Left lung (tissue), 10 donors: Measurements from ENCODE around the gene TPCN2. TPM values are rescaled to one million over a fixed set of nuclear protein-coding genes. Genes with fewer than 3 reads are reported as not detected.

Experiments
- ATAC-seq: fragments of 200-7000 bp; cut with Tn5 transposase; one replicate; pipeline ENCODE4 v1.9.1; 2020; ENCODE audit warnings: moderate library complexity
- DNase-seq, 4 donors: peaks; one replicate each; pipeline ENCODE4 v3.0.0-alpha.2; 2013 to 2020
- H3K27ac ChIP-seq, 2 donors: fragments of 200-600 bp; sonication (generic) in 1 of 2; one replicate each; pipeline versions ENCODE4 v1.5.0 to v1.8.0; 2020 to 2021
- H3K27me3 ChIP-seq, 2 donors: fragments of 200-600 bp; sonication (generic) in 1 of 2; one replicate each; pipeline versions ENCODE4 v1.5.0 to v1.8.0; 2020 to 2021
- H3K36me3 ChIP-seq, 2 donors: fragments of 200-600 bp; sonication (generic) in 1 of 2; one replicate each; pipeline versions ENCODE4 v1.5.0 to v1.8.0; 2020 to 2021
- H3K4me1 ChIP-seq, 2 donors: fragments of 200-600 bp; one replicate each; pipeline ENCODE4 v1.8.0; 2021
- H3K4me3 ChIP-seq, 2 donors: fragments of 200-600 bp; sonication (generic) in 1 of 2; one replicate each; pipeline versions ENCODE4 v1.5.0 to v1.8.0; 2020 to 2021; ENCODE audit warnings: mild to moderate bottlenecking in 1 of 2
- H3K9me3 ChIP-seq, 2 donors: fragments of 200-600 bp; sonication (generic) in 1 of 2; one replicate each; pipeline versions ENCODE4 v1.5.0 to v1.8.0; 2020 to 2021
- intact Hi-C, 2 donors: fragments of 100-400 bp; cut with DNase I; formaldehyde crosslinking; loops; one replicate each; pipeline versions ENCODE4 v1.11.2 to v1.14.2; 2022
- polyA plus RNA-seq, 6 donors: library from polyadenylated mRNA; unstranded; fragments of 120-200 nt; gene quantifications; one replicate each; pipeline ENCODE4 v1.2.1, GENCODE V29; 2013; ENCODE audit not compliant: insufficient read length in 6 of 6
- total RNA-seq, 2 donors: library from RNA; stranded (reverse); fragmentation: NEBNext Ultra II Directional; extraction: Animal tissue kit (Norgen Biotek cat#: 25700); gene quantifications; one replicate each; pipeline ENCODE4 v1.2.1, GENCODE V29; 2021
- TF ChIP-seq, protein P1 (sequence below), 2 donors: fragments of 200-600 bp; sonication (generic) in 1 of 2; IDR thresholded peaks; one replicate each; pipeline versions ENCODE4 v1.5.0 to v1.8.0; 2021; ENCODE audit warnings: antibody characterized with exemption in 2 of 2
- donor health status: DM: no; HTN: yes; CAD: no.
- donor health status: DM: no; HTN: no; CAD: no.

The TPCN2 gene
- total and polyA plus RNA-seq, 8 donors = 12.1 to 22.0 (median 14.9) TPM

DNA sequence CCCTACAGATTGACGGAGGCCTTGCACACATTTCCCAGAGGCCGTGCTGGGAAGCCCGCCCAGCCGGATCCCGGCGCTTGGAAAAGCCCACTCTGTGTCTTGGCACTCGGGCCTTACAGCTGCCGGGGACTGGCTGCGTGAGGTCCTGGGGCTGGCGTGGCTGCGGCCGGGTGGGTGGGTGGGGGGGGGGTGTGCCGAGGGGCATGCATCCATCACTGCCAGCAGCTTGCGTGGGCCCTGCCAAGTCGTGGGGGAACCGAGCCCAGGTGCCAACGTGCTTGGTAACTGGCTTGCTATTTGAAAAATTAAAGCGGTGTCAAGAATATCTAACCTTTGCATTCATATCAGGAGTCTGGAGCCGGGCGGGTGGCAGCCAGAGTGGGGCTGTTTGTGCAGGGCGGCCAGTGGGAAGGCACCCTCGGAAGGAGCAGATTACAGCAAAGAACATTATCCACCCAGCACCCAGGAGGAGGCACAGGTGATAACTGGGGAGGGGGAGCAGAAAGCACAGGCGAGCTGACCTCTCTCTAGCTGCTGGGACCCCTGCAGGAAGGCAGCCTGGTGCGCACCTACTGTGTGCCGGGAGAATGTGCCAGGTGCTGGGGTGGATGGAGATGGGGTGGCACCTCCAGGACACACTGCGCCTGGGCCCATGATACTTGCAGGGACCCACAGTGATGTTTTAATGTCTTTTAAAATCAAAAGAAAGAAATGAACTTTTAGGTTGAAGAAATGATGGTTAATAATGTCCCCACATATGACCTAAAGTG lies 78.5 kb downstream of the TPCN2 start:
- ATAC-seq (no peak), DNase-seq (peak in 2 of 4 donors; percentile 34 to 84)
- H3K27me3 ChIP-seq = no peaks in the 10 kb centered on the region
- no peaks in the 10 kb centered on the region for H3K9me3 ChIP-seq
- TF ChIP-seq, protein P1, sequence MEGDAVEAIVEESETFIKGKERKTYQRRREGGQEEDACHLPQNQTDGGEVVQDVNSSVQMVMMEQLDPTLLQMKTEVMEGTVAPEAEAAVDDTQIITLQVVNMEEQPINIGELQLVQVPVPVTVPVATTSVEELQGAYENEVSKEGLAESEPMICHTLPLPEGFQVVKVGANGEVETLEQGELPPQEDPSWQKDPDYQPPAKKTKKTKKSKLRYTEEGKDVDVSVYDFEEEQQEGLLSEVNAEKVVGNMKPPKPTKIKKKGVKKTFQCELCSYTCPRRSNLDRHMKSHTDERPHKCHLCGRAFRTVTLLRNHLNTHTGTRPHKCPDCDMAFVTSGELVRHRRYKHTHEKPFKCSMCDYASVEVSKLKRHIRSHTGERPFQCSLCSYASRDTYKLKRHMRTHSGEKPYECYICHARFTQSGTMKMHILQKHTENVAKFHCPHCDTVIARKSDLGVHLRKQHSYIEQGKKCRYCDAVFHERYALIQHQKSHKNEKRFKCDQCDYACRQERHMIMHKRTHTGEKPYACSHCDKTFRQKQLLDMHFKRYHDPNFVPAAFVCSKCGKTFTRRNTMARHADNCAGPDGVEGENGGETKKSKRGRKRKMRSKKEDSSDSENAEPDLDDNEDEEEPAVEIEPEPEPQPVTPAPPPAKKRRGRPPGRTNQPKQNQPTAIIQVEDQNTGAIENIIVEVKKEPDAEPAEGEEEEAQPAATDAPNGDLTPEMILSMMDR (IDR thresholded peaks at IDR 0.05) = no peak
- peaks cover 12 to 23% of the 10 kb centered on the region in 2 donors for H3K4me1 ChIP-seq
- intact Hi-C loops = no loop called here
- no peak overlapping the region for H3K4me3 ChIP-seq
- no peaks in the 10 kb centered on the region for H3K36me3 ChIP-seq
- no peak overlapping the region for H3K27ac ChIP-seq

DNA sequence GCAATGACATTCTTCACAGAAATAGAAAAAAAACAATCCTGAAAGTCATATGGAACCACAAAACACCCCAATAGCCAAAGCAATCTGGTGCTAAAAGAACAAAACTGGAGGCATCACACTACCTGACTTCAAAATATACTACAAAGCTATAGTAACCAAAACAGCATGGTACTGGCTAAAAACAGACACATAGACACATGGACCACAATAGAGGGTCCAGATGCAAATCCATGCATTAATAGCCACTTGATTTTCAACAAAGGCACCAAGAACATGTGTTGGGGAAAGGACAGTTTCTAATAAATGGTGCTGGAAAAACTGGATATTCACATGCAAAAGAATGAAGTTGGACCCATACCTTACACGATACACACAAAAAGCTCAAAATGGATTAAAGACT lies 79.2 kb downstream of the TPCN2 start:
- DNase-seq (no peak), ATAC-seq (no peak)
- TF ChIP-seq, protein P1 (IDR thresholded peaks at IDR 0.05) = no peak
- Histone ChIP-seq H3K27ac (no peak overlapping the region), H3K4me1 (peaks cover 7 to 21% of the 10 kb centered on the region in 2 donors), H3K4me3 (no peak overlapping the region), H3K9me3 (peaks cover 0 to under 1% of the 10 kb centered on the region in 2 donors), H3K36me3 (no peaks in the 10 kb centered on the region), H3K27me3 (no peaks in the 10 kb centered on the region)
- intact Hi-C loops = no loop called here

DNA sequence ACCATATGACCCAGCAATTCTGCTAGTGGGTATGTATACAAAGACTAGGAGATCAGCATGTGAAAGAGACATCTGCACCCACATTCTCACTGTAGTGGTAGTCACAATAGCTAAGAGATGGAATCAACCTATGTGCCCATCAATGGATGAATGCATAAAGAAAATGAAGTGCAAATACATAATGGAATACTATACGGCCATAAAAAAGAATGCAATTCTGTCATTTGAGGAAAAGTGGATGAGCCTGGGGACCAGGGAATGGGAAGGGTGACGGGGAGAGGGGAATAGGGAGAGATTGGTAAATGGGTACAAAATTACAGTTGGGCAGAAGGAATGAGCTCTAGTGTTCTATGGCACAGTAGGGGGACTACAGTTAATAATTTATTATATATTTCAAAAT lies 80.3 kb downstream of the TPCN2 start:
- Histone ChIP-seq H3K4me1 (peaks cover 0 to 10% of the 10 kb centered on the region in 2 donors), H3K27ac (no peak overlapping the region), H3K9me3 (peaks cover 0 to 8% of the 10 kb centered on the region in 2 donors), H3K36me3 (no peaks in the 10 kb centered on the region), H3K4me3 (no peak overlapping the region), H3K27me3 (no peaks in the 10 kb centered on the region)
- DNase-seq (no peak), ATAC-seq (no peak)
- TF ChIP-seq, protein P1 (IDR thresholded peaks at IDR 0.05) = no peak
- intact Hi-C loops = no loop called here

DNA sequence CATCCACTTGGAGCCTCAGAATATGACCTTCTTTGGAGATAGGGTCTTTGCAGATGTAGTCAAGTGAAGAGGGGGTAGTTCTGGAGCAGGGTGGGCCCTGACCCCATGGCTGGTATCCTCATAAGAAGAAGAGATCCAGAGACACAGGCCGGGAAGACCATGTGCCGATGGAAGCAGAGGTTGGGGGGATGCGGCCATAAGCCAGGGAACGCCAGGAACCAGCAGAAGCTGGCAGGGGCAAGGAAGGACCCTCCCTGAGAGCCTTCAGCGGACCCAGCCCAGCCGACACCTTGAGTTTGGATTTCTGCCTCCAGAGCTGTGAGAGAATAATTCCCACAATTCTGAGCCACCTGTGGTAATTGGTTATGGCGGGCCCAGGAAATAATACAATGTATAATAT lies 80.9 kb downstream of the TPCN2 start:
- Histone ChIP-seq H3K27me3 (no peaks in the 10 kb centered on the region), H3K36me3 (no peaks in the 10 kb centered on the region), H3K4me3 (no peak overlapping the region), H3K4me1 (peaks cover 0 to 7% of the 10 kb centered on the region in 2 donors), H3K9me3 (peaks cover 0 to 8% of the 10 kb centered on the region in 2 donors), H3K27ac (no peak overlapping the region)
- peak in 1 of 4 donors; percentile 10 for DNase-seq
- ATAC-seq = no peak
- intact Hi-C loops = no loop called here
- TF ChIP-seq, protein P1 (IDR thresholded peaks at IDR 0.05) = no peak

DNA sequence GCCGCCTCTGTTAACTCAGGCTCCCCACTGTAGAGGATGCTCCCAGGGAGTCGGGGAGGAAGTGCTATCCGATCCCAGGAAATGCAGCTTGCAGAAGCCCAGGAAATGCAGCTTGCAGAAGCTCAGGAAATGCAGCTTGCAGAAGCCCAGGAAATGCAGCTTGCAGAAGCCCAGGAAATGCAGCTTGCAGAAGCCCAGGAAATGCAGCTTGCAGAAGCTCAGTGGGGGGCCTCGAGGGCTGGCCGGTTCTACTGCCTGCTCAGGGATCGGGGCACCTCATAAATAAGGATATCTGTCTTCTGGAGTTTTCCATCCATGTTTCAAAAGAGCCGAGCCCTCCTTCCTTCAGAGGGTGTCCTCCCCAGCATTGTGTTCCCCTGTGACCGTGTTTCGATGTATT lies 81.9 kb downstream of the TPCN2 start:
- Histone ChIP-seq H3K4me3 (no peak overlapping the region), H3K36me3 (no peaks in the 10 kb centered on the region), H3K9me3 (peaks cover 0 to 8% of the 10 kb centered on the region in 2 donors), H3K4me1 (peaks cover 0 to 7% of the 10 kb centered on the region in 2 donors), H3K27ac (no peak overlapping the region), H3K27me3 (no peaks in the 10 kb centered on the region)
- no peak for ATAC-seq
- intact Hi-C loops = no loop called here
- no peak for DNase-seq
- TF ChIP-seq, protein P1 (IDR thresholded peaks at IDR 0.05) = no peak
